K562 (cell line): Measurements from ENCODE around the gene RANBP3. TPM values are rescaled to one million over a fixed set of nuclear protein-coding genes. Genes with fewer than 3 reads are reported as not detected.

Source experiments
- ATAC-seq: fragments of 200-7000 bp; cut with Tn5 transposase; 3 replicates; pipeline ENCODE4 v1.9.1; 2020; ENCODE audit warnings: moderate library complexity
- BruUV-seq: library from RNA; stranded (reverse); fragments of 400-500 nt; replicated peaks from 2 replicates; lab custom pipeline; 2021; lab: Mats Ljungman, UMichigan
- CTCF ChIA-PET: fragments of 300-600 bp; formaldehyde crosslinking; extraction: SDS; loops from one replicate; lab custom pipeline; 2021; ENCODE audit warnings: low intra/inter-chr PET ratio; lab: Yijun Ruan, JAX
- POLR2A ChIA-PET: fragments of 300-600, 350-650 bp; sonication (Branson Sonifier 250); formaldehyde crosslinking; extraction: SDS; loops from one replicate; lab custom pipeline; 2021; ENCODE audit warnings: antibody characterized with exemption, inconsistent platforms; lab: Yijun Ruan, JAX
- DNase-seq, 4 experiments: peaks; one replicate each; pipeline versions ENCODE4 v3.0.0 to v3.0.0-alpha.2; 2011 to 2018; ENCODE audit warnings: low spot score in 3 of 4, mixed read lengths in 3 of 4; ENCODE audit errors: extremely low read depth in 1 of 4
- FAIRE-seq: peaks from 2 replicates; lab custom pipeline; 2011; peaks lifted over from hg19 to GRCh38; lab: Jason Lieb, UNC
- H2AFZ ChIP-seq: 2 replicates; pipeline ENCODE4 v1.6.0; 2011; ENCODE audit warnings: low read depth, low read length, control low read depth, inconsistent platforms
- H3K27ac ChIP-seq: fragments of 200-600 bp; 3 replicates; pipeline ENCODE4 v1.8.0; 2011; ENCODE audit warnings: low read depth, mild to moderate bottlenecking, control low read depth, inconsistent platforms, low read length, moderate library complexity, mixed read lengths; ENCODE audit errors: extremely low read depth
- H3K27me3 ChIP-seq, 2 experiments: fragments of 300-600 bp in 1 of 2; 2 replicates in 1 of 2; 3 replicates in 1 of 2; pipeline versions ENCODE4 v1.6.0 to v1.8.0; 2011; ENCODE audit warnings: inconsistent platforms in 2 of 2, low read length in 2 of 2, mild to moderate bottlenecking in 1 of 2, mixed read lengths in 1 of 2, moderate library complexity in 1 of 2; ENCODE audit not compliant: control insufficient read depth in 2 of 2, insufficient read depth in 2 of 2
- H3K36me3 ChIP-seq: fragments of 300-600 bp; 3 replicates; pipeline ENCODE4 v1.8.0; 2011; ENCODE audit warnings: mild to moderate bottlenecking, low read length, inconsistent platforms; ENCODE audit not compliant: control insufficient read depth, insufficient read depth
- H3K4me1 ChIP-seq, 2 experiments: fragments of 200-600 bp in 1 of 2; replicated peaks in 1 of 2; 2 replicates in 1 of 2; 3 replicates in 1 of 2; pipeline versions ENCODE4 v1.5.1 to v1.8.0; 2011; ENCODE audit warnings: inconsistent platforms in 2 of 2, low read length in 2 of 2, mild to moderate bottlenecking in 1 of 2, mixed read lengths in 1 of 2, moderate library complexity in 1 of 2; ENCODE audit not compliant: control insufficient read depth in 2 of 2, insufficient read depth in 2 of 2
- H3K4me2 ChIP-seq: 2 replicates; pipeline ENCODE4 v1.6.1; 2011; ENCODE audit warnings: low read length, control low read depth, inconsistent platforms, mixed read lengths; ENCODE audit not compliant: insufficient read depth
- H3K4me3 ChIP-seq: fragments of 200-600 bp; sonication (generic), shearing (Covaris generic); 2 replicates; pipeline ENCODE4 v1.5.1; 2016; ENCODE audit warnings: control low read depth, inconsistent platforms
- H3K79me2 ChIP-seq: fragments of 200-600 bp; 3 replicates; pipeline ENCODE4 v1.8.0; 2011; ENCODE audit warnings: low read length, inconsistent platforms; ENCODE audit not compliant: control insufficient read depth, insufficient read depth
- H3K9ac ChIP-seq, 2 experiments: 2 replicates each; pipeline versions ENCODE4 v1.6.0 to v1.6.1; 2011; ENCODE audit warnings: low read depth in 2 of 2, low read length in 2 of 2, control low read depth in 1 of 2, inconsistent platforms in 1 of 2, mild to moderate bottlenecking in 1 of 2, mixed read lengths in 1 of 2; ENCODE audit not compliant: insufficient read depth in 1 of 2
- H3K9me1 ChIP-seq: one replicate; pipeline ENCODE4 v1.6.0; 2011; ENCODE audit warnings: inconsistent platforms, mild to moderate bottlenecking, low read length, moderate library complexity; ENCODE audit not compliant: control insufficient read depth, insufficient read depth
- H3K9me3 ChIP-seq: replicated peaks from 2 replicates; pipeline ENCODE4 v1.5.1; 2011; ENCODE audit warnings: low read depth, low read length, inconsistent platforms; ENCODE audit not compliant: control insufficient read depth, insufficient read depth
- H4K20me1 ChIP-seq: replicated peaks from 2 replicates; pipeline ENCODE4 v1.6.1; 2011; ENCODE audit warnings: low read length, inconsistent platforms, mixed read lengths; ENCODE audit not compliant: control insufficient read depth, insufficient read depth
- POLR2G ChIP-seq: fragments of 200-400 bp; formaldehyde crosslinking; IDR thresholded peaks from 2 replicates; pipeline ENCODE4 v1.6.1; 2017; ENCODE audit warnings: low read depth, mild to moderate bottlenecking, antibody characterized with exemption, low read length, moderate library complexity
- ZBTB5 ChIP-seq: fragments of 450-650 bp; IDR thresholded peaks from 2 replicates; pipeline ENCODE4 v1.6.1; 2017; ENCODE audit warnings: antibody characterized with exemption
- WGBS: fragments of 100-300 bp; shearing (Covaris generic); methylation state at CpG from one replicate; pipeline ENCODE4 v1.1.6; 2016; ENCODE audit warnings: low coverage, mixed read lengths; ENCODE audit not compliant: insufficient coverage; ENCODE audit errors: missing lambda C conversion rate; 5-methylcytosine and 5-hydroxymethylcytosine counted together
- in situ Hi-C: fragments of 300-500 bp; cut with MboI; formaldehyde crosslinking; loops from 4 replicates; pipeline ENCODE4 v1.15.0; 2018; ENCODE audit warnings: inconsistent platforms, mixed read lengths
- intact Hi-C: fragments of 100-400 bp; cut with micrococcal nuclease; formaldehyde crosslinking; loops from 2 replicates; pipeline ENCODE4 v1.14.2; 2022
- polyA plus RNA-seq, 8 experiments: library from polyadenylated mRNA; depleted of rRNA in 4 of 8; stranded (reverse) in 5 of 8; unstranded in 3 of 8; fragments of >200 nt; fragmentation: Nextera tagmentation in 2 of 8; fragmentation: Illumina TruSeq in 1 of 8; extraction: Ambion mirVana in 2 of 8; extraction: Trizol in 1 of 8; gene quantifications; 2 replicates each; pipeline versions ENCODE4 v1.2.1 to v1.2.3, GENCODE V29; 2011 to 2014; ENCODE audit warnings: inconsistent platforms in 1 of 8, missing spikeins in 1 of 8
- total RNA-seq, 7 experiments: library from RNA; depleted of rRNA in 6 of 7; stranded (reverse); fragments of >200 nt in 6 of 7; fragmentation: Illumina TruSeq in 2 of 7; extraction: Trizol in 2 of 7; gene quantifications; 2 replicates each; pipeline versions ENCODE4 v1.2.1 to v1.2.3, GENCODE V29; 2011 to 2021; ENCODE audit warnings: low replicate concordance in 1 of 7

The RANBP3 gene
- total and polyA plus RNA-seq, 9 of the 15 experiments (the other 6 are each of a cell fraction or from before 2014, with no cell fraction given), result 0.90 to 95.1 (median 63.2) TPM

- Histone ChIP-seq H3K27me3 (no peaks in the 10 kb centered on the region), H3K9me3 (no peaks in the 10 kb centered on the region), H3K4me3 (no peak overlapping the region), H3K9ac (no peak overlapping the region; a peak in 1 of 4 replicates), H3K4me2 (no peak overlapping the region), H3K36me3 (peaks cover 98% of the 10 kb centered on the region; the same call in 2 of the 3 replicates), H4K20me1 (no peaks in the 10 kb centered on the region), H3K4me1 (peaks cover 0 to 15% of the 10 kb centered on the region in 2 experiments; a peak in 1 of 5 replicates), H3K79me2 (no peaks in the 10 kb centered on the region; the same call in 2 of the 3 replicates), H2AFZ (no peak overlapping the region), H3K9me1 (peaks cover 2% of the 10 kb centered on the region), H3K27ac (no peak overlapping the region)
- no peak for TF ChIP-seq ZBTB5
- TF ChIP-seq POLR2G, result 0 out of 2 replicates have a peak, but pooled peaks have one; percentile 20
- no peak for ATAC-seq
- WGBS, result 94% methylated on average over 11 of the region's 11 CpGs
- FAIRE-seq, result no peak
- DNase-seq, result no peak
- POLR2A ChIA-PET, result interaction anchor here (0.7 to 1.8 kb wide), 2 partner anchors 11 to 23 kb away, joined by 3 read pairs; no protein-coding TSS in a partner anchor
- in situ Hi-C loops (no loop called here), intact Hi-C loops (no loop called here)
- BruUV-seq, result no TSS peak
- CTCF ChIA-PET, result no interaction called here
Measured at GRCh38 chr19:5931251-5931650, 46.7 kb downstream of the RANBP3 start.
